Prostate gland (tissue), 2 donors: ENCODE measurements around the gene KANSL1.

Experiments
- CTCF ChIP-seq, 4 experiments: fragments of 200-600 bp in 2 of 4; fragments of 450-650 bp in 2 of 4; sonication (generic) in 2 of 4; IDR thresholded peaks; 1 replicate in 3 of 4; 2 replicates in 1 of 4; pipeline ENCODE4 v1.5.1; 2016 to 2019; ENCODE audit warnings: antibody characterized with exemption in 4 of 4, mild to moderate bottlenecking in 2 of 4, moderate library complexity in 2 of 4
- POLR2A ChIP-seq: fragments of 450-650 bp; IDR thresholded peaks from one replicate; pipeline ENCODE4 v1.6.1; 2016; ENCODE audit warnings: antibody characterized with exemption, mild to moderate bottlenecking

DNA sequence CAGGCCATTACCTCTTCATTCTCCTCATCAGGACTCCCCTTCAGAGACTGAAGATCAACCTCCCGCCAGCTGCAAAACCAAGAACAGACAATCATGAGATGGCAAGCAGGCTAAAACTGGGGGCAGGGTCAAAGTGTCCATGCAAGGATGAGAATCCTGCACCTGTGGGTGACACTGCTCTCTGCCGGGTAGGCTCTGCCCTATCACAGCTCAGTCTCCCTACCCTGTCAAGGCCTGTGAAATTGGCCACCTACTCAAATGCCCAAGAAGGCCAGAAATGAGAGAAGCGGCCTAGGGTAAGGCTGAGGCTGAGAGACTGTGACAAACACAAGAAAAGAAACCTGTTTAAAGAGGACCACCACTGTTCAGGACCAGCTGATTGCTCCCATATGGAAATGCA is 159.8 kb downstream of the KANSL1 start:
- no peak for TF ChIP-seq POLR2A
- no peak for TF ChIP-seq CTCF (IDR thresholded peaks at IDR 0.05)
